WI38 (cell line): Measurements from ENCODE around the gene ARHGDIB.

ENCODE experiments used
- H3K4me3 ChIP-seq: 2 replicates; pipeline ENCODE4 v1.5.1; 2011; ENCODE audit warnings: low read depth, mild to moderate bottlenecking, control low read depth, low read length
- CTCF ChIP-seq: IDR thresholded peaks from 2 replicates; pipeline ENCODE4 v1.5.1; 2012; ENCODE audit warnings: low read depth, mild to moderate bottlenecking, control low read depth, low read length

ARHGDIB gene

GRCh38 chr12:14892726-14893505 lies 68.5 kb downstream of the ARHGDIB start:
- TF ChIP-seq CTCF, result 0 out of 2 replicates have a peak, but pooled peaks have one; percentile 9
- H3K4me3 ChIP-seq, result no peak overlapping the region
